Neural cell (in vitro differentiated cells): ENCODE results near the gene UBASH3A.

Experiments used
- EZH2 ChIP-seq: fragments of 200-600, 300-800 bp; shearing (Covaris generic), sonication (generic); IDR thresholded peaks from 2 replicates; pipeline ENCODE4 v1.6.1; 2014; ENCODE audit warnings: antibody characterized with exemption, low read length, borderline replicate concordance, mild to moderate bottlenecking; ENCODE audit not compliant: insufficient read depth, poor library complexity, severe bottlenecking
- RAD21 ChIP-seq: fragments of 450-650 bp; conservative IDR thresholded peaks from 2 replicates; pipeline ENCODE4 v1.6.1; 2014; ENCODE audit warnings: antibody characterized with exemption, mild to moderate bottlenecking, moderate library complexity
- TF ChIP-seq, protein P1 (sequence below): fragments of 450-650 bp; IDR thresholded peaks from 2 replicates; pipeline ENCODE4 v1.5.1; 2014; ENCODE audit warnings: antibody characterized with exemption, mild to moderate bottlenecking, moderate library complexity; ENCODE audit not compliant: poor library complexity, severe bottlenecking

DNA sequence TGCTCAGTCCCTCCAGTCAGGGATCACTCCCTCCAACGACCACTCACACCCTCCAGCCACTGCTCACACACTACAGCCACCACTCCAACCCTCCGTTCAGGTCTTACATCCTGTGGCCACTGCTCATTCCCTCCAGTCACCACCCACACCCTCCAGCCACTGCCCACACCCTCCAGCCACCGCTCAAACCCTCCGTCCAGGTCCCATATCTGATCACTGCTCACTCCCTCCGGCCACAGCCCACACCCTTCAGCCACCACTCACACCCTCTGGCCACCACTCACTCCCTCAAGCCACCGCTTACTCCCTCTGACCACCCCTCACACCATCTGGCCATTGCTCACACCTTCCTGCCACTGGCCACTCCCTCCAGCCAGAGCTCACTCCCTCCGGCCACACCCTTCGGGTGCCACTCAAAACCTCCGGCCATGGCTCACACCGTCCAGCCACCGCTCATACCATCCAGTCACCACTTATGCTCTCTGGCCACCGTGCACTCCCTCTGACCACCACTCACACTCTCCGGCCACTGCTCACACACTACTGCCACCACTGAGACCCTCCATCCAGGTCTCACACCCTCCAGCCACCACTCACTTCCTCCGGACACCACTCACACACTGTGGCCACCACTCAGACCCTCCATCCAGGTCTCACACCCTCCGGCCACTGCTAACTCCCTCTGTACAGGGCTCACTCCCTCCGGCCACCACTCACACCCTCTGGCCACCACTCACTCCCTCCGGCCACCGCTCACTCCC lies 32.6 kb upstream of the UBASH3A start:
- TF ChIP-seq EZH2 (no peak), RAD21 (no peak)
- TF ChIP-seq, protein P1, sequence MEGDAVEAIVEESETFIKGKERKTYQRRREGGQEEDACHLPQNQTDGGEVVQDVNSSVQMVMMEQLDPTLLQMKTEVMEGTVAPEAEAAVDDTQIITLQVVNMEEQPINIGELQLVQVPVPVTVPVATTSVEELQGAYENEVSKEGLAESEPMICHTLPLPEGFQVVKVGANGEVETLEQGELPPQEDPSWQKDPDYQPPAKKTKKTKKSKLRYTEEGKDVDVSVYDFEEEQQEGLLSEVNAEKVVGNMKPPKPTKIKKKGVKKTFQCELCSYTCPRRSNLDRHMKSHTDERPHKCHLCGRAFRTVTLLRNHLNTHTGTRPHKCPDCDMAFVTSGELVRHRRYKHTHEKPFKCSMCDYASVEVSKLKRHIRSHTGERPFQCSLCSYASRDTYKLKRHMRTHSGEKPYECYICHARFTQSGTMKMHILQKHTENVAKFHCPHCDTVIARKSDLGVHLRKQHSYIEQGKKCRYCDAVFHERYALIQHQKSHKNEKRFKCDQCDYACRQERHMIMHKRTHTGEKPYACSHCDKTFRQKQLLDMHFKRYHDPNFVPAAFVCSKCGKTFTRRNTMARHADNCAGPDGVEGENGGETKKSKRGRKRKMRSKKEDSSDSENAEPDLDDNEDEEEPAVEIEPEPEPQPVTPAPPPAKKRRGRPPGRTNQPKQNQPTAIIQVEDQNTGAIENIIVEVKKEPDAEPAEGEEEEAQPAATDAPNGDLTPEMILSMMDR = no peak
